ENCODE data around the gene MSH5. TPM values are rescaled to one million over a fixed set of nuclear protein-coding genes. Genes with fewer than 3 reads are reported as not detected.

MSH5 gene
- total RNA-seq, 1 experiment from 2014 or later: 43.1 TPM

DNA sequence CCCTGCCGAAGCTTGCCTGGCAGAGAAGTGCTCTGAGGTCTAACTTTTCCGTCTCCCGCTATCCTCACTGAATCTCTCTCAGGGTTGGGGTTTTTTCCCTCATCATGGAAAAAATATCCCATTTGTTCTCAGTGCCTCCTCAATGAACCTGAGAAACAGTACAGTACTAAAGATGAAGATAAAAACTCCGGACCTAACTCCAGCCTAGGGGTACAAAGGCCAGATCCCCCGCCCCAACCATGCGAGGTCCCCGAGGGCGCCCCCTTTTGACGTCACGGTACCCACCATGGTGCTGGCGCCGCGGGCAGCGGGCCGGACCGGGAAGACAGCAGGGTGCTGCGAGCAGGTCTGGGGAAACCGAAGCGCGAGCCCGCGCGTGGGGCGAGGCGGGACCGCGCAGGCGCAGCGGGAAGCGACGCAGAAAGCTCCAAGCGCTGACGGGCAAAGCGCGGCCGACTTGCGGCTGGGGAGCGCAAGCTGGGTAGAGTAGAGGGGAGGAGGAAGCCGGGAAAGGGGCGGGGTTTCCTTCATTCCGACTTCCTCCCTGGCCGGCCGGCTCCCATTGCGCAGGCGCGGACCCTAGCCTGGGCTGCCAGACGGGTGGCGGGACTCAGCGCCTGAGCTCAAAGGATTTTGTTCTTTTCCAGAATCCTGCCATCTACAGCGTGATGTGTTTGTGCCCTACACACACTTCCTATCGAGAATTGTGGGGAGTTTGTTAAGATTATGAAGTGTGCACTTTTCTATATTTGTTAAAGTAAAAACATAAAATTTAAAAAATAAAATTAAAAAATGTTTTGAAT is 66.9 kb downstream of the MSH5 start, which contains the start of gene LSM2 (continued):
- TF ChIP-seq, protein P1, sequence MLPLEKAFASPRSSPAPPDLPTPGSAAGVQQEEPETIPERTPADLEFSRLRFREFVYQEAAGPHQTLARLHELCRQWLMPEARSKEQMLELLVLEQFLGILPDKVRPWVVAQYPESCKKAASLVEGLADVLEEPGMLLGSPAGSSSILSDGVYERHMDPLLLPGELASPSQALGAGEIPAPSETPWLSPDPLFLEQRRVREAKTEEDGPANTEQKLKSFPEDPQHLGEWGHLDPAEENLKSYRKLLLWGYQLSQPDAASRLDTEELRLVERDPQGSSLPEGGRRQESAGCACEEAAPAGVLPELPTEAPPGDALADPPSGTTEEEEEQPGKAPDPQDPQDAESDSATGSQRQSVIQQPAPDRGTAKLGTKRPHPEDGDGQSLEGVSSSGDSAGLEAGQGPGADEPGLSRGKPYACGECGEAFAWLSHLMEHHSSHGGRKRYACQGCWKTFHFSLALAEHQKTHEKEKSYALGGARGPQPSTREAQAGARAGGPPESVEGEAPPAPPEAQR (CRISPR knock-in tag; IDR thresholded peaks at IDR 0.05): no peak
- TF ChIP-seq ZNF232 (CRISPR knock-in tag; IDR thresholded peaks at IDR 0.05): peak; percentile 26; the same call in 1 of the 2 replicates
- TF ChIP-seq, protein P2, sequence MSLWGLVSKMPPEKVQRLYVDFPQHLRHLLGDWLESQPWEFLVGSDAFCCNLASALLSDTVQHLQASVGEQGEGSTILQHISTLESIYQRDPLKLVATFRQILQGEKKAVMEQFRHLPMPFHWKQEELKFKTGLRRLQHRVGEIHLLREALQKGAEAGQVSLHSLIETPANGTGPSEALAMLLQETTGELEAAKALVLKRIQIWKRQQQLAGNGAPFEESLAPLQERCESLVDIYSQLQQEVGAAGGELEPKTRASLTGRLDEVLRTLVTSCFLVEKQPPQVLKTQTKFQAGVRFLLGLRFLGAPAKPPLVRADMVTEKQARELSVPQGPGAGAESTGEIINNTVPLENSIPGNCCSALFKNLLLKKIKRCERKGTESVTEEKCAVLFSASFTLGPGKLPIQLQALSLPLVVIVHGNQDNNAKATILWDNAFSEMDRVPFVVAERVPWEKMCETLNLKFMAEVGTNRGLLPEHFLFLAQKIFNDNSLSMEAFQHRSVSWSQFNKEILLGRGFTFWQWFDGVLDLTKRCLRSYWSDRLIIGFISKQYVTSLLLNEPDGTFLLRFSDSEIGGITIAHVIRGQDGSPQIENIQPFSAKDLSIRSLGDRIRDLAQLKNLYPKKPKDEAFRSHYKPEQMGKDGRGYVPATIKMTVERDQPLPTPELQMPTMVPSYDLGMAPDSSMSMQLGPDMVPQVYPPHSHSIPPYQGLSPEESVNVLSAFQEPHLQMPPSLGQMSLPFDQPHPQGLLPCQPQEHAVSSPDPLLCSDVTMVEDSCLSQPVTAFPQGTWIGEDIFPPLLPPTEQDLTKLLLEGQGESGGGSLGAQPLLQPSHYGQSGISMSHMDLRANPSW (CRISPR knock-in tag; conservative IDR thresholded peaks at IDR 0.05; ENCODE audit: low read depth): no peak
- TF ChIP-seq GTF2I (CRISPR knock-in tag; conservative IDR thresholded peaks at IDR 0.05): no peak
- TF ChIP-seq ZNF219 (CRISPR knock-in tag; IDR thresholded peaks at IDR 0.05; ENCODE audit: borderline replicate concordance): no peak
- TF ChIP-seq CREB1 (CRISPR knock-in tag; IDR thresholded peaks at IDR 0.05): 0 out of 2 replicates have a peak, but pooled peaks have one; percentile 63
- no peak for TF ChIP-seq ZNF671 (CRISPR knock-in tag; IDR thresholded peaks at IDR 0.05)
- no peak for TF ChIP-seq CBFB (CRISPR knock-in tag; IDR thresholded peaks at IDR 0.05; ENCODE audit: low read depth)
- TF ChIP-seq JUN (CRISPR knock-in tag; IDR thresholded peaks at IDR 0.05): no peak
- TF ChIP-seq EMX1 (CRISPR knock-in tag; IDR thresholded peaks at IDR 0.05): no peak
- TF ChIP-seq ZNF396 (CRISPR knock-in tag; IDR thresholded peaks at IDR 0.05; ENCODE audit: borderline replicate concordance): no peak
- peak; percentile 90 for TF ChIP-seq SP1 (CRISPR knock-in tag; conservative IDR thresholded peaks at IDR 0.05)
- no peak for TF ChIP-seq NFYB (CRISPR knock-in tag; conservative IDR thresholded peaks at IDR 0.05; ENCODE audit: low read depth)
- no peak for TF ChIP-seq ZNF416 (CRISPR knock-in tag; IDR thresholded peaks at IDR 0.05)
- TF ChIP-seq, protein P3, sequence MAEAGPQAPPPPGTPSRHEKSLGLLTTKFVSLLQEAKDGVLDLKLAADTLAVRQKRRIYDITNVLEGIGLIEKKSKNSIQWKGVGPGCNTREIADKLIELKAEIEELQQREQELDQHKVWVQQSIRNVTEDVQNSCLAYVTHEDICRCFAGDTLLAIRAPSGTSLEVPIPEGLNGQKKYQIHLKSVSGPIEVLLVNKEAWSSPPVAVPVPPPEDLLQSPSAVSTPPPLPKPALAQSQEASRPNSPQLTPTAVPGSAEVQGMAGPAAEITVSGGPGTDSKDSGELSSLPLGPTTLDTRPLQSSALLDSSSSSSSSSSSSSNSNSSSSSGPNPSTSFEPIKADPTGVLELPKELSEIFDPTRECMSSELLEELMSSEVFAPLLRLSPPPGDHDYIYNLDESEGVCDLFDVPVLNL (CRISPR knock-in tag; IDR thresholded peaks at IDR 0.05; ENCODE audit: borderline replicate concordance, low read depth): no peak
- TF ChIP-seq HMGA2 (CRISPR knock-in tag; IDR thresholded peaks at IDR 0.05): no peak
- TF ChIP-seq, protein P4, sequence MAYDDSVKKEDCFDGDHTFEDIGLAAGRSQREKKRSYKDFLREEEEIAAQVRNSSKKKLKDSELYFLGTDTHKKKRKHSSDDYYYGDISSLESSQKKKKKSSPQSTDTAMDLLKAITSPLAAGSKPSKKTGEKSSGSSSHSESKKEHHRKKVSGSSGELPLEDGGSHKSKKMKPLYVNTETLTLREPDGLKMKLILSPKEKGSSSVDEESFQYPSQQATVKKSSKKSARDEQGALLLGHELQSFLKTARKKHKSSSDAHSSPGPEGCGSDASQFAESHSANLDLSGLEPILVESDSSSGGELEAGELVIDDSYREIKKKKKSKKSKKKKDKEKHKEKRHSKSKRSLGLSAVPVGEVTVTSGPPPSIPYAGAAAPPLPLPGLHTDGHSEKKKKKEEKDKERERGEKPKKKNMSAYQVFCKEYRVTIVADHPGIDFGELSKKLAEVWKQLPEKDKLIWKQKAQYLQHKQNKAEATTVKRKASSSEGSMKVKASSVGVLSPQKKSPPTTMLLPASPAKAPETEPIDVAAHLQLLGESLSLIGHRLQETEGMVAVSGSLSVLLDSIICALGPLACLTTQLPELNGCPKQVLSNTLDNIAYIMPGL (CRISPR knock-in tag; IDR thresholded peaks at IDR 0.05): peak; percentile 97
- TF ChIP-seq RELA (CRISPR knock-in tag; IDR thresholded peaks at IDR 0.05; ENCODE audit: borderline replicate concordance): peak; percentile 54; the same call in 1 of the 2 replicates
- TF ChIP-seq, protein P5, sequence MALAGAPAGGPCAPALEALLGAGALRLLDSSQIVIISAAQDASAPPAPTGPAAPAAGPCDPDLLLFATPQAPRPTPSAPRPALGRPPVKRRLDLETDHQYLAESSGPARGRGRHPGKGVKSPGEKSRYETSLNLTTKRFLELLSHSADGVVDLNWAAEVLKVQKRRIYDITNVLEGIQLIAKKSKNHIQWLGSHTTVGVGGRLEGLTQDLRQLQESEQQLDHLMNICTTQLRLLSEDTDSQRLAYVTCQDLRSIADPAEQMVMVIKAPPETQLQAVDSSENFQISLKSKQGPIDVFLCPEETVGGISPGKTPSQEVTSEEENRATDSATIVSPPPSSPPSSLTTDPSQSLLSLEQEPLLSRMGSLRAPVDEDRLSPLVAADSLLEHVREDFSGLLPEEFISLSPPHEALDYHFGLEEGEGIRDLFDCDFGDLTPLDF (CRISPR knock-in tag; IDR thresholded peaks at IDR 0.05): 0 out of 2 replicates have a peak, but pooled peaks have one; percentile 53
- TF ChIP-seq, protein P6, sequence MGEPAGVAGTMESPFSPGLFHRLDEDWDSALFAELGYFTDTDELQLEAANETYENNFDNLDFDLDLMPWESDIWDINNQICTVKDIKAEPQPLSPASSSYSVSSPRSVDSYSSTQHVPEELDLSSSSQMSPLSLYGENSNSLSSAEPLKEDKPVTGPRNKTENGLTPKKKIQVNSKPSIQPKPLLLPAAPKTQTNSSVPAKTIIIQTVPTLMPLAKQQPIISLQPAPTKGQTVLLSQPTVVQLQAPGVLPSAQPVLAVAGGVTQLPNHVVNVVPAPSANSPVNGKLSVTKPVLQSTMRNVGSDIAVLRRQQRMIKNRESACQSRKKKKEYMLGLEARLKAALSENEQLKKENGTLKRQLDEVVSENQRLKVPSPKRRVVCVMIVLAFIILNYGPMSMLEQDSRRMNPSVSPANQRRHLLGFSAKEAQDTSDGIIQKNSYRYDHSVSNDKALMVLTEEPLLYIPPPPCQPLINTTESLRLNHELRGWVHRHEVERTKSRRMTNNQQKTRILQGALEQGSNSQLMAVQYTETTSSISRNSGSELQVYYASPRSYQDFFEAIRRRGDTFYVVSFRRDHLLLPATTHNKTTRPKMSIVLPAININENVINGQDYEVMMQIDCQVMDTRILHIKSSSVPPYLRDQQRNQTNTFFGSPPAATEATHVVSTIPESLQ (CRISPR knock-in tag; IDR thresholded peaks at IDR 0.05): no peak
- TF ChIP-seq, protein P7, sequence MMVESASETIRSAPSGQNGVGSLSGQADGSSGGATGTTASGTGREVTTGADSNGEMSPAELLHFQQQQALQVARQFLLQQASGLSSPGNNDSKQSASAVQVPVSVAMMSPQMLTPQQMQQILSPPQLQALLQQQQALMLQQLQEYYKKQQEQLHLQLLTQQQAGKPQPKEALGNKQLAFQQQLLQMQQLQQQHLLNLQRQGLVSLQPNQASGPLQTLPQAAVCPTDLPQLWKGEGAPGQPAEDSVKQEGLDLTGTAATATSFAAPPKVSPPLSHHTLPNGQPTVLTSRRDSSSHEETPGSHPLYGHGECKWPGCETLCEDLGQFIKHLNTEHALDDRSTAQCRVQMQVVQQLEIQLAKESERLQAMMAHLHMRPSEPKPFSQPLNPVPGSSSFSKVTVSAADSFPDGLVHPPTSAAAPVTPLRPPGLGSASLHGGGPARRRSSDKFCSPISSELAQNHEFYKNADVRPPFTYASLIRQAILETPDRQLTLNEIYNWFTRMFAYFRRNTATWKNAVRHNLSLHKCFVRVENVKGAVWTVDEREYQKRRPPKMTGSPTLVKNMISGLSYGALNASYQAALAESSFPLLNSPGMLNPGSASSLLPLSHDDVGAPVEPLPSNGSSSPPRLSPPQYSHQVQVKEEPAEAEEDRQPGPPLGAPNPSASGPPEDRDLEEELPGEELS (CRISPR knock-in tag; IDR thresholded peaks at IDR 0.05): peak; percentile 81; the same call in 1 of the 2 replicates
- TF ChIP-seq, protein P8, sequence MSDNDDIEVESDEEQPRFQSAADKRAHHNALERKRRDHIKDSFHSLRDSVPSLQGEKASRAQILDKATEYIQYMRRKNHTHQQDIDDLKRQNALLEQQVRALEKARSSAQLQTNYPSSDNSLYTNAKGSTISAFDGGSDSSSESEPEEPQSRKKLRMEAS (CRISPR knock-in tag; IDR thresholded peaks at IDR 0.05): peak; percentile 92
- no peak for TF ChIP-seq TCF7 (CRISPR knock-in tag; IDR thresholded peaks at IDR 0.05; ENCODE audit: low read depth)
- TF ChIP-seq, protein P9, sequence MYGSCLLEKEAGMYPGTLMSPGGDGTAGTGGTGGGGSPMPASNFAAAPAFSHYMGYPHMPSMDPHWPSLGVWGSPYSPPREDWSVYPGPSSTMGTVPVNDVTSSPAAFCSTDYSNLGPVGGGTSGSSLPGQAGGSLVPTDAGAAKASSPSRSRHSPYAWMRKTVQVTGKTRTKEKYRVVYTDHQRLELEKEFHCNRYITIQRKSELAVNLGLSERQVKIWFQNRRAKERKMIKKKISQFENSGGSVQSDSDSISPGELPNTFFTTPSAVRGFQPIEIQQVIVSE (CRISPR knock-in tag; IDR thresholded peaks at IDR 0.05; ENCODE audit: borderline replicate concordance): no peak
- TF ChIP-seq FOXJ3 (CRISPR knock-in tag; IDR thresholded peaks at IDR 0.05; ENCODE audit: borderline replicate concordance): no peak

All from WTC11 (cell line).